ENCODE measurements around the gene TBL1XR1. TPM values are rescaled to one million over a fixed set of nuclear protein-coding genes. Genes with fewer than 3 reads are reported as not detected.

Gene TBL1XR1
- total RNA-seq, 1 donor from 2014 or later, result 153 TPM

DNA sequence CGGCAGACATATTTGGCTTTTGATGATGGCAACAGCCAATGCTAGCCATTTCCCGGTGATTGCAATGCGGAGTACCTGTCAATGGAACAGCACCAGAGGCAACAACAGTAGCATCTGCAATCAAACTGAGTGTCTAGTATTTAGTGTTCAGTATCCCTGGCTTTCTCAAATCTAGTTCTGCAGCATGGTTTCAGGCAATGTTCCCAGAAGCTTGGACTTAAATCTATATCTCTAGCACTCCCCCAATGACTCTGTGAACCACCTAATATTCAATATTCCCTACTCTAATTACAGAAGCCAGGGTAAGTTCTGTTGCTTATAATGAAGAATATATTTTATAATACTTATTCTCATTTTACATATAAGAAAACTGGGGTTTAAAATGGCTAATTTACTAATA, 48.2 kb downstream of the TBL1XR1 start:
- TF ChIP-seq CTCF (conservative IDR thresholded peaks at IDR 0.05), result no peak
- Mint-ChIP-seq H3K27ac (ENCODE audit: unreplicated experiment) (no peak overlapping the region), H3K36me3 (ENCODE audit: low read depth) (peaks cover 2% of the 10 kb centered on the region), H3K27me3 (ENCODE audit: low read depth) (no peaks in the 10 kb centered on the region), H3K4me3 (no peak overlapping the region), H3K9me3 (peaks cover 3% of the 10 kb centered on the region), H3K4me1 (peaks cover 47% of the 10 kb centered on the region)
- DNase-seq (ENCODE audit: low read depth, low spot score), result no peak

DNA sequence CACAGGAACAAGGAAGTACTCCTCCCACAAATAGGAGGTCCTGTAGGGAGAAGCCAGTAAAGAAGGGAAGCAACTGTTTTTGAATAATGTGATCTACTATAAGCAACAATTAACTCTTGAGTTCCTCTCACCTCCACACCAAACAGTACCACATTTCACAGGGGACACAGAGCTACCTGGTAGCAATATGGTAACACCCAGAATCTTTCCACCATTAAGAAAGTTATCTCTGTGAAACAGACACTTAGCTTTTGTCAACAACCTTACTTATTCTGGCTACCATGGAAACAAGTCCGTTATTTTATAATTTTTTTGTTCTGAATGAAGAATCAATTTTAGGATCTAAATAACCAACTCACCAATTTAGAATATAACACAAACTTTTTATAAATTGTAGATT, 49.5 kb downstream of the TBL1XR1 start:
- peaks cover 3% of the 10 kb centered on the region for H3K9me3 Mint-ChIP-seq
- no peak overlapping the region for H3K27ac Mint-ChIP-seq (ENCODE audit: unreplicated experiment)
- no peak for DNase-seq (ENCODE audit: low read depth, low spot score)
- TF ChIP-seq CTCF (conservative IDR thresholded peaks at IDR 0.05), result no peak
- H3K27me3 Mint-ChIP-seq (ENCODE audit: low read depth), result no peaks in the 10 kb centered on the region
- H3K36me3 Mint-ChIP-seq (ENCODE audit: low read depth), result no peaks in the 10 kb centered on the region
- peaks cover 46% of the 10 kb centered on the region for H3K4me1 Mint-ChIP-seq
- H3K4me3 Mint-ChIP-seq, result no peak overlapping the region

- no peak for DNase-seq (ENCODE audit: low read depth, low spot score)
- Mint-ChIP-seq H3K27ac (ENCODE audit: unreplicated experiment) (no peak overlapping the region), H3K36me3 (ENCODE audit: low read depth) (no peaks in the 10 kb centered on the region), H3K27me3 (ENCODE audit: low read depth) (no peaks in the 10 kb centered on the region), H3K4me1 (peaks cover 40% of the 10 kb centered on the region), H3K4me3 (no peak overlapping the region), H3K9me3 (peaks cover 3% of the 10 kb centered on the region)
- TF ChIP-seq CTCF (conservative IDR thresholded peaks at IDR 0.05), result no peak
Measured at GRCh38 chr3:177146646-177147045, 50.6 kb downstream of the TBL1XR1 start.

DNA sequence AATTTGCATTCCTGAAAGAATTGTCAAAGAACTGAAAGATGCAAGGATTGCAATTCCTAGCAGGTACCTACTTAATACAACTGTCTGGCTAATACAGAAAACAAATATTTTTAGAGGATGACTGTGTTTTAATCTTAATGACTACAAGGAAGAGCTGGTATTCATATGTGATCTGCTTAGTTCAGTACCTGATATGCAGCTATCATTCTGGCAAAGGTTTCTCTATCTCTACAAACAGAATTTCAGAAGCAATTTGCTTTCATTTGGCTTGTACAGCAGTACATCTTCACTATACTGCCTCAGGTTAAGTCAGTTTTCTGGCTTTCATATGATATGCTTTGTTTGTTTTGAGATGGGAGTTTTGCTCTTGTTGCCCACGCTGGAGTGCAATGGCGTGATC, 51.3 kb downstream of the TBL1XR1 start:
- no peak for TF ChIP-seq CTCF (conservative IDR thresholded peaks at IDR 0.05)
- no peak for DNase-seq (ENCODE audit: low read depth, low spot score)
- H3K4me1 Mint-ChIP-seq, result peaks cover 35% of the 10 kb centered on the region
- no peaks in the 10 kb centered on the region for H3K36me3 Mint-ChIP-seq (ENCODE audit: low read depth)
- no peak overlapping the region for H3K4me3 Mint-ChIP-seq
- H3K27me3 Mint-ChIP-seq (ENCODE audit: low read depth), result no peaks in the 10 kb centered on the region
- H3K9me3 Mint-ChIP-seq, result peaks cover 3% of the 10 kb centered on the region
- H3K27ac Mint-ChIP-seq (ENCODE audit: unreplicated experiment), result no peak overlapping the region

GRCh38 chr3:177145381-177145780, 51.9 kb downstream of the TBL1XR1 start:
- peaks cover 29% of the 10 kb centered on the region for H3K4me1 Mint-ChIP-seq
- H3K27ac Mint-ChIP-seq (ENCODE audit: unreplicated experiment), result no peak overlapping the region
- H3K9me3 Mint-ChIP-seq, result peaks cover 3% of the 10 kb centered on the region
- H3K36me3 Mint-ChIP-seq (ENCODE audit: low read depth), result no peaks in the 10 kb centered on the region
- TF ChIP-seq CTCF (conservative IDR thresholded peaks at IDR 0.05), result no peak
- H3K4me3 Mint-ChIP-seq, result no peak overlapping the region
- H3K27me3 Mint-ChIP-seq (ENCODE audit: low read depth), result no peaks in the 10 kb centered on the region
- no peak for DNase-seq (ENCODE audit: low read depth, low spot score)

GRCh38 chr3:177144922-177145321, 52.4 kb downstream of the TBL1XR1 start:
- no peak for TF ChIP-seq CTCF (conservative IDR thresholded peaks at IDR 0.05)
- peaks cover 3% of the 10 kb centered on the region for H3K9me3 Mint-ChIP-seq
- DNase-seq (ENCODE audit: low read depth, low spot score), result no peak
- no peaks in the 10 kb centered on the region for H3K36me3 Mint-ChIP-seq (ENCODE audit: low read depth)
- peaks cover 24% of the 10 kb centered on the region for H3K4me1 Mint-ChIP-seq
- H3K27me3 Mint-ChIP-seq (ENCODE audit: low read depth), result no peaks in the 10 kb centered on the region
- no peak overlapping the region for H3K4me3 Mint-ChIP-seq
- no peak overlapping the region for H3K27ac Mint-ChIP-seq (ENCODE audit: unreplicated experiment)

All from neural crest cell (in vitro differentiated cells).